HG03457 (cell line): ENCODE results near the gene CFAP299.

Experiments used
- ATAC-seq: cut with Tn5 transposase; IDR thresholded peaks from one replicate; pipeline ENCODE4 v1.9.1; 2021; ENCODE audit warnings: moderate number of reproducible peaks; ENCODE audit not compliant: unreplicated experiment

Gene CFAP299

DNA sequence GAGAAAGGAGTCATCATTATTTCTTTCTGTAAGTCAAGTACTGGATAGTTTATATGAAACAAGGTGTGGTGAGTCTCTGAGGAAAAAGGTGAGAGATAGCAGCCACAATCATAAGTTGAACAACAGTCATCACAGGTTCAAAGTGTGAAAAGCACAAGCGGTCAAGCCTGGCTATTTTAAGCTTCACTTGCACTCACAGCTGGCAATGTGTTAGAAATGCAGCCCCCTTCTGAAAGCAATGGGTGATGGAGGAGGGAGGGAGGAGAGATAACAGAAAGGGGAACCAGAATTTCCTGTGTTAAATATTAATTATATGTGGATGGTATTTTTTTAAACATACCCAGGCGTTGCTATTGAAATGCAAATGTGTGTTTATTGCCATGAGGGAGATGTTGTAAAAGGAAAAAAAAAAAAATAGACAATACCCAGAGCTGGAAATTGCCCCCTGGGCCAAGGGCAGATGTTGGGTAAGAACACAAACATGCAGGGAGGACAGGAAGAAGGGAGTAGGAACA, 668.1 kb downstream of the CFAP299 start:
- ATAC-seq = peak; percentile 99

DNA sequence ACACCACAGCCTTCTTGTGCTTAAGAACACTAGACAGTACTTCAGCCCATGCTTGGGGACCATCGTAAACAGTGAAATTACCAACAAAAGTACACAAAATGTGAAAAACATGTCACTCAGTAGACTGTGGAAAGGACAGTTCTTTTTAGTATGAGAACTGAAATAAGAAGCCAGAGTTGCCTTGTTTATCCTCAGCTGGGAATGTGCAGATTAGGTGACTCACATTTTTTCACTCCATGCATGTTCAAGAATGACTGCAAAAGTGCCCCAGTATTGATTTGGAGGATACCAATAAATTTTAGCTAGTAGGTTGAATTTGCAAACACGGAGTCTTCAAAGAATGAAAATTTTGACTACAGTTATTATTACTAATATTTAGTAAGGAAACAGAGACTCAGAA, 671.9 kb downstream of the CFAP299 start:
- ATAC-seq = no peak
